IMR-90 (cell line): ENCODE measurements around the gene NUP98. TPM values are rescaled to one million over a fixed set of nuclear protein-coding genes. Genes with fewer than 3 reads are reported as not detected.
A peak's percentile ranks its signal among the peaks of the same experiment; 100 is the strongest.

Experiments used
- ATAC-seq: fragments of 200-7000 bp; cut with Tn5 transposase; 2 replicates; pipeline ENCODE4 v1.9.1; 2020; ENCODE audit warnings: low read depth, mild to moderate bottlenecking, moderate library complexity
- BruUV-seq: library from RNA; stranded (reverse); fragments of 400-500 nt; replicated peaks from 2 replicates; lab custom pipeline; 2021; lab: Mats Ljungman, UMichigan
- CTCF ChIA-PET: fragments of 300-600 bp; formaldehyde crosslinking; extraction: SDS; loops from one replicate; lab custom pipeline; 2021; ENCODE audit warnings: antibody characterized with exemption; lab: Yijun Ruan, JAX
- POLR2A ChIA-PET: fragments of 300-600 bp; sonication (Branson Sonifier 250); formaldehyde crosslinking; loops from one replicate; lab custom pipeline; 2022; ENCODE audit warnings: antibody characterized with exemption; ENCODE audit not compliant: unreplicated experiment; lab: Charles Lee
- DNase-seq: peaks from one replicate; pipeline ENCODE4 v3.0.0; 2013
- H2AFZ ChIP-seq: replicated peaks from 2 replicates; pipeline ENCODE3; 2013; ENCODE audit warnings: low read length, mild to moderate bottlenecking; ENCODE audit not compliant: poor library complexity
- H2AK5ac ChIP-seq: 2 replicates; pipeline ENCODE4 v1.6.1; 2013; ENCODE audit warnings: low read depth, low read length, inconsistent platforms
- H2AK9ac ChIP-seq: replicated peaks from 2 replicates; pipeline ENCODE3; 2013; ENCODE audit warnings: mild to moderate bottlenecking, low read depth, low read length, moderate library complexity; ENCODE audit not compliant: poor library complexity
- H2BK120ac ChIP-seq: 2 replicates; pipeline ENCODE4 v1.6.1; 2013; ENCODE audit warnings: low read depth, low read length, inconsistent platforms
- H2BK15ac ChIP-seq: 3 replicates; pipeline ENCODE4 v1.6.1; 2013; ENCODE audit warnings: low read depth, low read length, inconsistent platforms
- H2BK20ac ChIP-seq: 2 replicates; pipeline ENCODE4 v1.6.1; 2013; ENCODE audit warnings: low read depth, mild to moderate bottlenecking, inconsistent platforms, low read length, moderate library complexity
- H2BK5ac ChIP-seq: 2 replicates; pipeline ENCODE4 v1.6.1; 2013; ENCODE audit warnings: mild to moderate bottlenecking, low read depth, low read length, inconsistent platforms; ENCODE audit not compliant: poor library complexity, severe bottlenecking
- H3K14ac ChIP-seq: replicated peaks from 2 replicates; pipeline ENCODE4 v1.6.1; 2013; ENCODE audit warnings: low read depth, low read length, inconsistent platforms
- H3K18ac ChIP-seq: 2 replicates; pipeline ENCODE4 v1.6.1; 2013; ENCODE audit warnings: low read depth, low read length, control low read depth
- H3K23ac ChIP-seq: 2 replicates; pipeline ENCODE4 v1.6.1; 2013; ENCODE audit warnings: low read depth, low read length, inconsistent platforms
- H3K27ac ChIP-seq: 2 replicates; pipeline ENCODE4 v1.5.1; 2013; ENCODE audit warnings: mild to moderate bottlenecking, control low read depth, low read length; ENCODE audit not compliant: insufficient read depth
- H3K27me3 ChIP-seq: 2 replicates; pipeline ENCODE4 v1.6.1; 2013; ENCODE audit warnings: low read length; ENCODE audit not compliant: control insufficient read depth, insufficient read depth
- H3K36me3 ChIP-seq: 2 replicates; pipeline ENCODE4 v1.6.1; 2013; ENCODE audit warnings: low read length, mixed read lengths; ENCODE audit not compliant: control insufficient read depth, insufficient read depth
- H3K4ac ChIP-seq: 2 replicates; pipeline ENCODE4 v1.6.1; 2013; ENCODE audit warnings: low read depth, low read length, inconsistent platforms
- H3K4me1 ChIP-seq: 2 replicates; pipeline ENCODE4 v1.6.1; 2013; ENCODE audit warnings: low read length, mixed read lengths; ENCODE audit not compliant: control insufficient read depth, insufficient read depth
- H3K4me2 ChIP-seq: 2 replicates; pipeline ENCODE4 v1.6.1; 2013; ENCODE audit warnings: low read depth, mild to moderate bottlenecking, control low read depth, low read length, moderate library complexity
- H3K4me3 ChIP-seq: 2 replicates; pipeline ENCODE4 v1.5.1; 2013; ENCODE audit warnings: low read depth, mild to moderate bottlenecking, control low read depth, low read length, moderate library complexity; ENCODE audit not compliant: insufficient read depth
- H3K56ac ChIP-seq: 2 replicates; pipeline ENCODE4 v1.6.1; 2013; ENCODE audit warnings: low read length, inconsistent platforms; ENCODE audit not compliant: insufficient read depth; ENCODE audit errors: extremely low read depth
- H3K79me1 ChIP-seq, 2 experiments: 2 replicates each; pipeline ENCODE4 v1.6.1; 2013; ENCODE audit warnings: low read length in 2 of 2, inconsistent platforms in 1 of 2, low read depth in 1 of 2
- H3K9ac ChIP-seq: 2 replicates; pipeline ENCODE4 v1.6.1; 2013; ENCODE audit warnings: low read depth, low read length, control low read depth
- H3K9me1 ChIP-seq: 2 replicates; pipeline ENCODE4 v1.6.1; 2013; ENCODE audit warnings: low read length, inconsistent platforms; ENCODE audit not compliant: insufficient read depth
- H3K9me3 ChIP-seq: 2 replicates; pipeline ENCODE4 v1.6.1; 2013; ENCODE audit warnings: low read length; ENCODE audit not compliant: control insufficient read depth, insufficient read depth
- H4K20me1 ChIP-seq: 2 replicates; pipeline ENCODE4 v1.6.1; 2013; ENCODE audit warnings: low read length, inconsistent platforms; ENCODE audit not compliant: insufficient read depth
- H4K5ac ChIP-seq: 2 replicates; pipeline ENCODE4 v1.6.1; 2013; ENCODE audit warnings: mild to moderate bottlenecking, low read depth, low read length, control low read depth
- H4K8ac ChIP-seq, 2 experiments: 2 replicates each; pipeline ENCODE4 v1.6.1; 2013; ENCODE audit warnings: low read depth in 2 of 2, low read length in 2 of 2, control low read depth in 1 of 2, inconsistent platforms in 1 of 2
- H4K91ac ChIP-seq: 2 replicates; pipeline ENCODE4 v1.6.1; 2013; ENCODE audit warnings: low read depth, low read length, inconsistent platforms; ENCODE audit not compliant: insufficient read depth
- SMC3 ChIP-seq: fragments of 150-350 bp; IDR thresholded peaks from 2 replicates; pipeline ENCODE4 v1.6.1; 2016; ENCODE audit warnings: low read depth, mild to moderate bottlenecking, antibody characterized with exemption, low read length, moderate library complexity
- WGBS, 2 experiments: methylation state at CpG; one replicate each; pipeline versions ENCODE4 v1.1.5 to v1.1.7; 2013; ENCODE audit warnings: missing lambda C conversion rate in 2 of 2; ENCODE audit not compliant: insufficient read length in 1 of 2; ENCODE audit errors: extremely low coverage in 2 of 2; 5-methylcytosine and 5-hydroxymethylcytosine counted together
- dilution Hi-C: fragments of 300-500 bp; cut with HindIII; formaldehyde crosslinking; loops from one replicate; pipeline ENCODE4 v1.14.3; 2018; ENCODE audit warnings: low sequenced_read_pairs; ENCODE audit not compliant: unreplicated experiment
- in situ Hi-C: fragments of 300-500 bp; cut with MboI; formaldehyde crosslinking; loops from 3 replicates; pipeline ENCODE4 v1.14.3; 2019; ENCODE audit warnings: low sequenced_read_pairs, inconsistent platforms, mixed read lengths
- intact Hi-C: fragments of 100-400 bp; cut with micrococcal nuclease; formaldehyde crosslinking; loops from 2 replicates; pipeline ENCODE4 v1.10.0; 2022
- polyA plus RNA-seq, 3 experiments: library from polyadenylated mRNA; depleted of rRNA; stranded (reverse); fragments of >200 nt; gene quantifications; 2 replicates each; pipeline ENCODE4 v1.2.3, GENCODE V29; 2012; ENCODE audit warnings: low replicate concordance in 1 of 3
- total RNA-seq: library from RNA; depleted of rRNA; stranded (reverse); fragments of >200 nt; gene quantifications from 2 replicates; pipeline ENCODE4 v1.2.3, GENCODE V29; 2012
- TF ChIP-seq, protein P1 (sequence below): conservative IDR thresholded peaks from 2 replicates; pipeline ENCODE4 v1.5.1; 2012; ENCODE audit warnings: mild to moderate bottlenecking, low read depth, low read length, improper control_type of control experiment

NUP98 gene
- total and polyA plus RNA-seq, 2 of the 4 experiments (the other 2 are of a cell fraction) = 103 to 138 TPM

DNA sequence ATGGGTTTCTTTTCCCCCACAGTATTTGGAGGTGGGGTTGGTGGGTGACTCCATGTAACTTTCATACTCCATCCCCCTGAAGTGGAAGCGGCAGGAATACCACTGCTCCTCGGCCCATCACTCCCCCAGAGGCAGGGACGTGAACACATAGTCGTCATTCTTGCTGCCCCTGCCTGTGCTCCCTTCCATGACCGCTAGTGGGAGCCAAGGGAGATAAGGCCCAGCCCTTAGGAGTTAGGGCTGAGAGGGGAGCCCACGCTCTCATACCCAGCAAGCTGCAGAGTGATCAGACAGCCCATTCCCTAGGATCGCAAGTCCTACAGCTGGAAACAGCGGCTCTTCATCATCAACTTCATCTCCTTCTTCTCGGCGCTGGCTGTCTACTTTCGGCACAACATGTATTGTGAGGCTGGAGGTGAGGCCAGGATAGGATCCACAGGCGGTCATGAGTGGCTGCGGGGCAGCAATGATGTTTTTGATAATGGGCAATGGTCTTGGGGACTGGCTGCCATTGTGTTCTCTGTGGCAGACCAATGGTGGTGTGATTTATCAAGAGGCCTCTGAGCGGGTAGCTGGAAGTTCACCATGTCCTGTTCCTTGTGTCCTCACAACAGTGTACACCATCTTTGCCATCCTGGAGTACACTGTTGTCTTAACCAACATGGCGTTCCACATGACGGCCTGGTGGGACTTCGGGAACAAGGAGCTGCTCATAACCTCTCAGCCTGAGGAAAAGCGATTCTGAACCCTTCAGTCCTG is 27.5 kb upstream of the NUP98 start:
- ChIA-PET POLR2A (no interaction called here), CTCF (interaction anchor here (0.8 kb wide), 1 partner anchor 17 kb away, joined by 4 read pairs; no protein-coding TSS in a partner anchor)
- peaks cover 18% of the 10 kb centered on the region; the same call in 1 of the 2 replicates for H4K20me1 ChIP-seq
- no peak overlapping the region for H3K14ac ChIP-seq
- H2BK5ac ChIP-seq = no peak overlapping the region
- H3K4me3 ChIP-seq = no peak overlapping the region
- DNase-seq (no peak), ATAC-seq (peak; percentile 59; the same call in 1 of the 2 replicates)
- peaks cover 38% of the 10 kb centered on the region for H3K36me3 ChIP-seq
- dilution Hi-C loops = no loop called here
- 95% methylated on average over 4 of the region's 18 CpGs; no CpG with 5 or more reads in 1 of the 2 experiments for WGBS, 2 experiments
- H2BK15ac ChIP-seq = no peak overlapping the region
- no peaks in the 10 kb centered on the region for H3K27me3 ChIP-seq
- no peaks in the 10 kb centered on the region for H3K9me3 ChIP-seq
- H4K8ac ChIP-seq = no peak overlapping the region
- no peak overlapping the region for H2AFZ ChIP-seq
- peak overlapping the region; percentile 23 for H2AK9ac ChIP-seq
- intact Hi-C loops = no loop called here
- H2BK120ac ChIP-seq = no peak overlapping the region
- H3K18ac ChIP-seq = no peak overlapping the region
- H3K79me1 ChIP-seq = peaks cover 13 to 35% of the 10 kb centered on the region in 2 experiments
- in situ Hi-C loops = no loop called here
- no peak overlapping the region for H3K56ac ChIP-seq
- H3K9me1 ChIP-seq = peaks cover 21% of the 10 kb centered on the region; the same call in 1 of the 2 replicates
- BruUV-seq = no TSS peak
- H3K4me1 ChIP-seq = peaks cover 4% of the 10 kb centered on the region
- H4K91ac ChIP-seq = no peak overlapping the region
- H2AK5ac ChIP-seq = no peak overlapping the region
- H3K4me2 ChIP-seq = no peak overlapping the region
- no peak overlapping the region for H3K9ac ChIP-seq
- H3K23ac ChIP-seq = no peak overlapping the region
- H2BK20ac ChIP-seq = no peak overlapping the region
- H4K5ac ChIP-seq = no peak overlapping the region
- H3K4ac ChIP-seq = no peak overlapping the region
- H3K27ac ChIP-seq = no peak overlapping the region
- TF ChIP-seq, protein P1, sequence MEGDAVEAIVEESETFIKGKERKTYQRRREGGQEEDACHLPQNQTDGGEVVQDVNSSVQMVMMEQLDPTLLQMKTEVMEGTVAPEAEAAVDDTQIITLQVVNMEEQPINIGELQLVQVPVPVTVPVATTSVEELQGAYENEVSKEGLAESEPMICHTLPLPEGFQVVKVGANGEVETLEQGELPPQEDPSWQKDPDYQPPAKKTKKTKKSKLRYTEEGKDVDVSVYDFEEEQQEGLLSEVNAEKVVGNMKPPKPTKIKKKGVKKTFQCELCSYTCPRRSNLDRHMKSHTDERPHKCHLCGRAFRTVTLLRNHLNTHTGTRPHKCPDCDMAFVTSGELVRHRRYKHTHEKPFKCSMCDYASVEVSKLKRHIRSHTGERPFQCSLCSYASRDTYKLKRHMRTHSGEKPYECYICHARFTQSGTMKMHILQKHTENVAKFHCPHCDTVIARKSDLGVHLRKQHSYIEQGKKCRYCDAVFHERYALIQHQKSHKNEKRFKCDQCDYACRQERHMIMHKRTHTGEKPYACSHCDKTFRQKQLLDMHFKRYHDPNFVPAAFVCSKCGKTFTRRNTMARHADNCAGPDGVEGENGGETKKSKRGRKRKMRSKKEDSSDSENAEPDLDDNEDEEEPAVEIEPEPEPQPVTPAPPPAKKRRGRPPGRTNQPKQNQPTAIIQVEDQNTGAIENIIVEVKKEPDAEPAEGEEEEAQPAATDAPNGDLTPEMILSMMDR = peak; percentile 47
- TF ChIP-seq SMC3 = no peak
